Testis (tissue), 2 donors: ENCODE measurements around the gene ITCH.

Experiments used
- POLR2A ChIP-seq: fragments of 450-650 bp; IDR thresholded peaks from one replicate; pipeline ENCODE4 v1.6.1; 2017; ENCODE audit warnings: antibody characterized with exemption, mild to moderate bottlenecking, moderate library complexity
- TF ChIP-seq, protein P1 (sequence below), 3 experiments: fragments of 450-650 bp in 2 of 3; fragments of 200-600 bp in 1 of 3; sonication (generic) in 1 of 3; IDR thresholded peaks; one replicate each; pipeline ENCODE4 v1.5.1; 2016 to 2019; ENCODE audit warnings: antibody characterized with exemption in 3 of 3, mild to moderate bottlenecking in 2 of 3, moderate library complexity in 1 of 3

DNA sequence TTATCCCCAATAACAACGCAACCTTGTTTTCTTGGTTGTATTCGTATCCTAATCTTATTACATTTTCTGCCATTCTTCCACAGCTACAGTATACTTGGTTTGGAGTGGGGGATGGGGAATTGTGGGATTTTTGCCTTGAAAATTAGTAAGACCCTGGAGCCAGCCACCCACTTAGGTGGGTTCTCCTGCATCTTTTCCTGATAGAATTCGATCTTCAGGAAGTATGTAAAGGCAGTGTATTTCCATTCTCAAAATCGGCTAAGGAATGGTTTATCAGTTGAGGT is 1.1 kb downstream of the ITCH start:
- TF ChIP-seq, protein P1, sequence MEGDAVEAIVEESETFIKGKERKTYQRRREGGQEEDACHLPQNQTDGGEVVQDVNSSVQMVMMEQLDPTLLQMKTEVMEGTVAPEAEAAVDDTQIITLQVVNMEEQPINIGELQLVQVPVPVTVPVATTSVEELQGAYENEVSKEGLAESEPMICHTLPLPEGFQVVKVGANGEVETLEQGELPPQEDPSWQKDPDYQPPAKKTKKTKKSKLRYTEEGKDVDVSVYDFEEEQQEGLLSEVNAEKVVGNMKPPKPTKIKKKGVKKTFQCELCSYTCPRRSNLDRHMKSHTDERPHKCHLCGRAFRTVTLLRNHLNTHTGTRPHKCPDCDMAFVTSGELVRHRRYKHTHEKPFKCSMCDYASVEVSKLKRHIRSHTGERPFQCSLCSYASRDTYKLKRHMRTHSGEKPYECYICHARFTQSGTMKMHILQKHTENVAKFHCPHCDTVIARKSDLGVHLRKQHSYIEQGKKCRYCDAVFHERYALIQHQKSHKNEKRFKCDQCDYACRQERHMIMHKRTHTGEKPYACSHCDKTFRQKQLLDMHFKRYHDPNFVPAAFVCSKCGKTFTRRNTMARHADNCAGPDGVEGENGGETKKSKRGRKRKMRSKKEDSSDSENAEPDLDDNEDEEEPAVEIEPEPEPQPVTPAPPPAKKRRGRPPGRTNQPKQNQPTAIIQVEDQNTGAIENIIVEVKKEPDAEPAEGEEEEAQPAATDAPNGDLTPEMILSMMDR (IDR thresholded peaks at IDR 0.05) = no peak
- no peak for TF ChIP-seq POLR2A
